Neutrophil (primary cell): ENCODE measurements around the gene LSR.

Experiments
- H3K27ac ChIP-seq: fragments of 200-600 bp; sonication (generic); 2 replicates; pipeline ENCODE4 v1.5.1; 2016; ENCODE audit warnings: mild to moderate bottlenecking, moderate library complexity
- H3K27me3 ChIP-seq: fragments of 200-600 bp; sonication (generic); 2 replicates; pipeline ENCODE4 v1.6.0; 2016; ENCODE audit warnings: mild to moderate bottlenecking
- H3K36me3 ChIP-seq: fragments of 200-600 bp; sonication (generic); 2 replicates; pipeline ENCODE4 v1.5.1; 2017
- H3K4me1 ChIP-seq, 2 experiments: fragments of 200-600 bp in 1 of 2; sonication (generic) in 1 of 2; 1 replicate in 1 of 2; 2 replicates in 1 of 2; pipeline versions ENCODE4 v1.5.1 to v1.6.1; 2013 to 2016; ENCODE audit warnings: low read depth in 1 of 2, low read length in 1 of 2, mild to moderate bottlenecking in 1 of 2, moderate library complexity in 1 of 2; ENCODE audit not compliant: control insufficient read depth in 1 of 2, insufficient read depth in 1 of 2
- H3K4me3 ChIP-seq, 2 experiments: fragments of 200-600 bp in 1 of 2; sonication (generic) in 1 of 2; 1 replicate in 1 of 2; 2 replicates in 1 of 2; pipeline ENCODE4 v1.5.1; 2013 to 2016; ENCODE audit warnings: low read depth in 1 of 2, low read length in 1 of 2, mild to moderate bottlenecking in 1 of 2, moderate library complexity in 1 of 2
- H3K9me3 ChIP-seq: fragments of 200-600 bp; sonication (generic); 2 replicates; pipeline ENCODE4 v1.5.1; 2016
- CTCF ChIP-seq: fragments of 200-600 bp; sonication (generic); IDR thresholded peaks from 2 replicates; pipeline ENCODE4 v1.5.1; 2016; ENCODE audit warnings: antibody characterized with exemption

The LSR gene

DNA sequence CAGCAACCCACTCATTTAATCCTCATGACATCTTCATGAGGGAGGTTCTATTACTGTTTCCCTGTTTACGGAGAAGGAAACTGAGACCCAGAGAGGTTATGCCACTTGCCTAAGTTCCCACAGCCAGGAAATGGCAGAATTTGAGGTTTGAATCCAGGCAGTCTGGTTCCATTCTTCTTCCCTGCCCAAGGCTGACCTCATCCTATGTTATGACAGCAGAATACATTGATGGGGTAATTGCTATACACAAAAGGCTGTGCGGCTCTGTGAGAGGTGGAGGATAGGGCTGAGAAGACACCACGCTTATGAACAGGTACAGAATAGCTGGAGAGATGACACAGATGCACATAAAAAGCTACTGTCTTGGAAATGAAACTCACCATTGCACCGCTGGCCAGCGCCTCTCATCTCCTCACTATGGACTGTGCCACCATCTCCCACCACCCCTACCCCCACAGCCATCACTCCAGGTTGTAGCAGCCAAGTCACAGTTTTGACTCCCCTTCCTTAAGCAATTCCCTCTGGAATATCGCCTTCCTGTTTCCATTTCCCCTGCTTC lies 54.6 kb downstream of the LSR start:
- Histone ChIP-seq H3K4me3 (no peak overlapping the region), H3K36me3 (no peaks in the 10 kb centered on the region), H3K9me3 (no peaks in the 10 kb centered on the region), H3K27ac (no peak overlapping the region), H3K4me1 (no peaks in the 10 kb centered on the region), H3K27me3 (peaks cover 3% of the 10 kb centered on the region)
- TF ChIP-seq CTCF, result no peak

DNA sequence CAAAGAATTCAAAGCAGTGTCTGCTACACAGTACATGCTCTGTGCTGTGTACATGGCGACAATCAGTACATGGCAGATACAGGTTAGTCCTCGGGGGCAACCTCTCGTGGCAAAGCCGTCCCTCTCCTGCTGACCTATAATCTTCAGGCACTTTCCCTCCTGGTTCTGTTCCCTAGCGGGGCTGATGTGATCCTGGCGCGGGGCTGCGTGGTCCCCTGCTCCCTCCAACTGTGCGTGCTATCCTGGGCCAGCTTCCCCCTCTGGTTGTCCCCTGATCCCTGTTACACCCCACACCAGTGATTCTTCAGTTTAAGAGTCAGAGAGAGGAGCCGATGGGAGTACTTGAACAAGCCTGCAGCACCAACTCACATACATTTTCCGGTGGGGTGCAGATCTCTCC lies 55.2 kb downstream of the LSR start:
- no peaks in the 10 kb centered on the region for H3K9me3 ChIP-seq
- TF ChIP-seq CTCF, result no peak
- no peak overlapping the region for H3K4me3 ChIP-seq
- H3K4me1 ChIP-seq, result no peaks in the 10 kb centered on the region
- H3K36me3 ChIP-seq, result no peaks in the 10 kb centered on the region
- no peaks in the 10 kb centered on the region for H3K27me3 ChIP-seq
- H3K27ac ChIP-seq, result no peak overlapping the region

DNA sequence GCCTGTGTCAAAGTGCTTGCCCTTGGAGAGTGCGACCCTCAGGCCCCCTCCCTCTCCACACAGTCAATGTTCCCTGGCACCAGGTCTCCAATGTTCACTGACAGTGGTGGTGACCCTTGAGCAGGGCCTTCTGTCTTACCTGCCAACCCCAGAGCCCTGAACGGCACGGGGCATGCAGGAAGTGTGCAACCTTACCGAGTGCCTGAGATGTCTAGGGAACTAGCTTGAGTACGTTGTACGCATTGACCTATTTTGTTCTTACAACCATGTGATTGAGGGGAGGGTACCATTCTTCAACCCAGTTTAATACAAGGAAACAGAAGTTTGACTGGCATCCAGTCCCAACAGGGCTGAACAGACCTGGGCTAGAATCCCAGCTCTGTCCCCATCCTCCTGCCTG lies 56.4 kb downstream of the LSR start:
- no peaks in the 10 kb centered on the region for H3K36me3 ChIP-seq
- no peak overlapping the region for H3K4me3 ChIP-seq
- no peaks in the 10 kb centered on the region for H3K4me1 ChIP-seq
- no peaks in the 10 kb centered on the region for H3K9me3 ChIP-seq
- H3K27me3 ChIP-seq, result no peaks in the 10 kb centered on the region
- H3K27ac ChIP-seq, result no peak overlapping the region
- TF ChIP-seq CTCF, result no peak

DNA sequence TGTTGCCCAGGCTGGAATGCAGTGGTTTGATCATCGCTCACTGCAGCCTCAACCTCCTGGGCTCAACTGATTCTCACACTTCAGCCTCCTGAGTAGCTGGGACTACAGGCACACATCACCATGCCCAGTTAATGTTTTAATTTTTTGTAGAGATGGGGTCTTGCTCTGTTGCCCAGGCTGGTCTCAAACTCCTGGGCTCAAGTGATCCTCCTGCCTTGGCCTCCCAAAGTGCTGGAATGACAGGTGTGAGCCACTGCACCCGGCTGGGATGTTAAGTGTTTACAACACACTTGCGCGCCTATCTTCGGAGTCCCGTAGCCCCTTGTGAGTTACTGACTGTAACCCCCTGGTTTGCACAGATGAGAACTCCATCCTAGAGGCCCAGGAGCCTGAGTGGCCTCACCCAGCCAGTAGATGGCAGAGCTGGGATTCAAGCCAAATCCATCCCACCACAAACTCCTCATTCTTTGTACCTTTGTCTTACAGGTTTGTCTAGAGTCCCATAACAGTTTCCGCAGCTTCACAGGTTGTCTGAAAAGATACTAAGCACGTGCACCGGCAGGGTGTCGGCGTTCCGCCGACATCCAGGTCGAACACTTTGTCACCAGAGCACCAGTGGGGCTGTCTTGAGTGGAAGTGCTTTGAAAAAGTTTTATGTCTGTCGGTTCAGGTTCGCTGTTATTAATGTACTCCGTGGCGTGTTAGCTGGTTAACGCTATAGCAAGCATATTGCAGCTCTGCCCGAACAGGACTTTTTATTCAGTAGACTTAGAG lies 57.9 kb downstream of the LSR start:
- Histone ChIP-seq H3K27me3 (no peaks in the 10 kb centered on the region), H3K9me3 (no peaks in the 10 kb centered on the region), H3K4me3 (no peak overlapping the region), H3K4me1 (no peaks in the 10 kb centered on the region), H3K27ac (no peak overlapping the region), H3K36me3 (no peaks in the 10 kb centered on the region)
- TF ChIP-seq CTCF, result no peak

DNA sequence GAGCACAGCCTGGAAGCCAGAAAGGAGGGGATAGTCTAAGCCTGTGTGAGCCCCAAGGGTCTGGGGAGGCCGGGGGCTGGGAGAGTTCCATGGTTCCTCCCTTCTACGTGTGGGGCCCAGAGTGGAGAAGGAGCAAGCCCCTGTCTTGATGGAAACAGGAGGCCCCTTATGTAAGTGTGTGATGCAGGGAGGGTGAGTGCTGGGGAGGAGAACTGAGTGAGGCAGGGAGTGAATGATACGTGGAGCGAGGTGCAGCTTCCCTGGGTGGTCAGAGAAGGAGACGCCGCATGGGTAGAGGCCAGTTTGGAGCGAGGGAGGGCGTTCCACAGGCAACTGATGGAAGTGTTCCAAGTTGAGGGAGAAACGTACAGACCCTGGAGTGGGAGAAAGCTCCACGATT lies 59.1 kb downstream of the LSR start:
- Histone ChIP-seq H3K4me3 (no peak overlapping the region), H3K27me3 (no peaks in the 10 kb centered on the region), H3K9me3 (no peaks in the 10 kb centered on the region), H3K27ac (no peak overlapping the region), H3K4me1 (no peaks in the 10 kb centered on the region), H3K36me3 (no peaks in the 10 kb centered on the region)
- TF ChIP-seq CTCF, result no peak
